NCI-H2227 treated with DMSO at 0.1 percent for 48 hours (cell line): Measurements from ENCODE around the gene PSRC1.

Experiments
- DNase-seq: peaks from one replicate; lab custom pipeline; 2025; lab: John Stamatoyannopoulos, UW

Gene PSRC1

DNA sequence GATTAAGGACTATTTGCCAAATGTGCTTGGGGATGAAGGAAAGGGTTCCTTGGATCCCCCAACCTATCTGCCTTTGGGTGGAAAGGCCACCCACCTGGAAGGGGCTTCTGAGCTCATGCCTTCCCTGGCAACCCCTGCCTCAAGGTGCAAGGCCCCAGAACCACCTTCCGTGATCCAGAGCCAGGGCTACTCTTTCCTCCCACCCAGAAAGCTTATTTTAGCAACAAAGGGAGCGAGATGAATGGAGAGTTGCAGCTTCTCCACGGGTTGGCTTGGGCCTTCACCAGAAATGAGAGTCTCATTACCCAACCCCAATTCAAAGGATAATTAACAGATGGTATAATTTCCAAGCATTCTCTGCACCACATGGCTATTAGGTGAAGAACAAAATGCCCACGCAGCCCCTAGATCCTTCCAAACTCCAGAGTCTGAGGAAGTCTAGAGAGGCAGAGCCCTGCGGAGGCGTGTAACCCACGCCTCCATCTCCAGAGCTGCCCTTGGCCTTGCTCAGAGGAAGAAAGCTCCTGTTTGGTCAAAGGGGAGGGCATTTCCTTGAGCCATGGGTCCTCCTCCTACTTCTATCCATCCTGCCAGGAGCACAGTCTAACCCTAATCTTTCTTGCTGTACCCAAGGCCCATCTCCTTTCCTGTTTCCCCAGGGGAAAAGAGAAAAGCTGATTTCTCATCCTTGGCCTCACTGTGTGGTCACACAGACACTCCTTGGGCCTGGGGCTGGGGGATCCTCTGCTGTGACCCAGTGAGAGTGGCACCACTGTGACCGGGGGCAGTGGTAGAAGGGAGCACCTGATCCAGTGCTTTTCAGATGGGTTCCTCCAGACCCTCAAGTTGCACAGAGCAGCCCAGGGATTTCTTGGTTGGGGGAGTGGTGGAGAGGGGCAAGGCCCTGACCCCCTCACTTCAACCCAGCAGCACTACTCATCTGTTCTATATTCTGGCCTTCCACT lies 35.3 kb downstream of the PSRC1 start:
- DNase-seq, result no peak

DNA sequence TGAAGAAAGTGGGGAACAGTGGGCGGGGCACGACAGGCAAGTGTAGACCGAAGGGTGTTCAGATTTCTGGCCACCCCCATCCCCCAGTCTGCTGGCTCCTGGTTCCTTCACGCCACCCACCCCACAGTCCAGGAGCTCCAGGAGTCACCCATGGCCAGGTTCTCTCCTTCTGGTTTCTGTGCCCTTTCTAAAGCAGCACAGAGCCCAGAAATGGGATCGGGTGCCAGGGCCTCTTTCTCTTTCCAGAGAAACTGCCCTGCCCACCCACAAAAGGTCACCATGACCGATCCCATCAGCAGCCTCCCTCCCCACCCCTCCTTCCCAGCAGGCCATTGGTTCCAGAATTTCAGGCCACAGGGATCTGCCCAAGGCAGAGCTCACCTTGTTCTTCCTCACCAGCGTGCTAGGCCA lies 36.8 kb downstream of the PSRC1 start:
- DNase-seq, result no peak

DNA sequence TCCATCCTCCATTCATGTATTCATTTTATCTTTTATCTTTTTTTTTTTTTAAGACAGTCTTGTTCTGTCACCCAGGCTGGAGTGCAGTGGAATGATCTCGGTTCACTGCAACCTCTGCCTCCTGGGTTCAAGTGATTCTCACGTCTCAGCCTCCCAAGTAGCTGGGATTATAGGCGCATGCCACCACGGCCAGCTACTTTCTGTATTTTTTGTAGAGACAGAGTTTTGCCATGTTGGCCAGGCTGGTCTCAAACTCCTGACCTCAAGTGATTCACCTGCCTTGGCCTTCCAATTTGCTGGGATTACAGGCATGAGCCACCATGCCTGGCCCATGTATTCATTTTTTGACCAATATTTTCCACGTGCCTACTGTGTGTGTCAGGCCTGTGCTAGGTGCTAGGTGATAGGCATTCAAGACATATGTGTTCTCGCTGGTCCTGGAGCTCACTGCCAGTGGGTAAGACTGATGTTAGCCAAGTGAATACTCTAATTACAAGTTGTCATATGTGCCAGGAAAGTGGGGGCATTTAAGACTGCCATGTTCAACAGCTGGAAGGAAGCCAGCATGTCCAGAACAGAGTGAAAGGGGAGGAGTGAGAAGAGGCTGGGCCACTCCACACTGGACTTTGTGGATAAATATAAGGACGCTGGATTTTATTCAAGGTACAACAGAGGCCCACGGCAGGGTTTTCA lies 38.9 kb downstream of the PSRC1 start:
- DNase-seq, result no peak

DNA sequence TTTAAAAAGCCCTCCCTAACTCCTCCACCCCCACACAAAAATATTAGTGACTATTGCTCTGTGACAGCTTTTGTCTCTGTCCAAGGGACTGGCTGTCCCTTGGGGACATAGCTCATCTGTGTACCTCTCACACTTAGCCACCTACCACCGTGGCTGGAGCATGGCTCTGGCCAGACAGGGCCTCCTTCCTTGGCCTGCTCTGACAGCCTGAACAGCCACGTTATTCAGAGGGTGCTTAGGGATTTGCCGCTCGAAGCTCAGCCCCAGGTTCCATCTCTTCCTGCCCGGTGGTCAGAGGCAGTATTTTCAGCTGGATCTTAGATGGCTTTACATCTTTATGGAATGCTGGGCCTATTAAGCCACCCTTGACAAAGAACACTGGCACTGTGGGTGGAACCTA lies 39.7 kb downstream of the PSRC1 start:
- no peak for DNase-seq

DNA sequence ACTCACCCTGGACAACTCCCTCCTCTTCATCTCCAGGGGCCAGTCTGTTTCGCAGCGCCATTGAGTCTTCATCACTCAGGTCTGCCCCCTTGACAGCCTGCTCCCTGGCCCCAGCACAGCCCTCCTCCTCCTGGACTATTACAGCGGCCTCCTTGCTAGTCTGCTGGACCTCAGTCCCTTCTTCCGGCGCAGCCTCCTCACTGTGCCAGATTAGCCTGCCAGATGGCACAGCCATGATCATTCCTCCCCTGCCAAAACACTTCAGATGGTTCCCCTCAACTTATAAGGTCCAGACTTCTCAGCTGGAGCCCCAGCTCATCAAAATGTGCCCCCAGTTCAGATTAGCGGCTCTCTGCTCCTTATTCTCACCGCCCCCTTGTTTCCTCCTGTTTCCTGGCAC lies 40.6 kb downstream of the PSRC1 start:
- DNase-seq, result no peak

DNA sequence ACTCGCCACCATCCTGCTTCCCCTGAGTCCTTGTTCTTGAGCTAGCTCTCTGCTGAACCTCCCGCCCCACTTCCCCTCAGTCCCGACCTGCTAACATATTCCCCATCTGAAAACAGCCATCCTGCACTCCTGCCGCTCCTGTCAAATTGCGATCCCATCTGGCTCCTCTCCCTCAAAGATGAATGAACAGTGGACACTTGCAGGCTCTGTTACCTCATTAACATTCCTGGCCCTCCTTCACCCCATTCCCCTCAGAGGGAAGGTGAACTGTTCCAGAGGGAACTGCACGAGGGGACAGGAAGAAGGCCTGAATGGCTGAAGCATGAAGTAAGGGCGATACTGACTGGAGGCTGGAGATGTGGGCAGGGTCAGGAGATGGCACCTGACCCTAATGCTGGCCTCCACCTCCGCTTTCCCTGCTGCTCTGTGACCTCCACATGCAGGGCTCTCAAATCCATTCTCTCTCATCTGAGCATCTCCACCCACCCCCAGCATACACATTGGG lies 41.1 kb downstream of the PSRC1 start:
- DNase-seq, result no peak

DNA sequence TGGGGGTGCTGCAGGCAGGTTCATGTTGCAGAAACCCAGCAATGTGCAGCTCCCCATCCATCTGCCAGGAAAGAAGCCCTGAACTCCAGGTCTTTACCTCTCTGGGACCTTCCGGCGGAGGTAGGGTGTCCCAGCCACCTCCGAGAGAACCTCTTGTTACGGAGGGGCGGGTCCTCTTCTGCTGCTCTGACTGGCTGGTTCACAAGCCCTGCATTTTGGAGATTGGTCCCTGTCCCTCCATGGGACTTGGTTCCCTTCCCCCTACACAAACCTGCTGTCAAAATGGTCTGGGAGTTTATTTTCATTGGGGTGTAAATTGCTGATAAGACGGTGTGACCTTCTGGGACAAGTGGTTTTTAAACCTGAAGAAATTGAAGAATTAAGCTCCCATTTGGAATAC lies 41.6 kb downstream of the PSRC1 start:
- DNase-seq, result no peak

DNA sequence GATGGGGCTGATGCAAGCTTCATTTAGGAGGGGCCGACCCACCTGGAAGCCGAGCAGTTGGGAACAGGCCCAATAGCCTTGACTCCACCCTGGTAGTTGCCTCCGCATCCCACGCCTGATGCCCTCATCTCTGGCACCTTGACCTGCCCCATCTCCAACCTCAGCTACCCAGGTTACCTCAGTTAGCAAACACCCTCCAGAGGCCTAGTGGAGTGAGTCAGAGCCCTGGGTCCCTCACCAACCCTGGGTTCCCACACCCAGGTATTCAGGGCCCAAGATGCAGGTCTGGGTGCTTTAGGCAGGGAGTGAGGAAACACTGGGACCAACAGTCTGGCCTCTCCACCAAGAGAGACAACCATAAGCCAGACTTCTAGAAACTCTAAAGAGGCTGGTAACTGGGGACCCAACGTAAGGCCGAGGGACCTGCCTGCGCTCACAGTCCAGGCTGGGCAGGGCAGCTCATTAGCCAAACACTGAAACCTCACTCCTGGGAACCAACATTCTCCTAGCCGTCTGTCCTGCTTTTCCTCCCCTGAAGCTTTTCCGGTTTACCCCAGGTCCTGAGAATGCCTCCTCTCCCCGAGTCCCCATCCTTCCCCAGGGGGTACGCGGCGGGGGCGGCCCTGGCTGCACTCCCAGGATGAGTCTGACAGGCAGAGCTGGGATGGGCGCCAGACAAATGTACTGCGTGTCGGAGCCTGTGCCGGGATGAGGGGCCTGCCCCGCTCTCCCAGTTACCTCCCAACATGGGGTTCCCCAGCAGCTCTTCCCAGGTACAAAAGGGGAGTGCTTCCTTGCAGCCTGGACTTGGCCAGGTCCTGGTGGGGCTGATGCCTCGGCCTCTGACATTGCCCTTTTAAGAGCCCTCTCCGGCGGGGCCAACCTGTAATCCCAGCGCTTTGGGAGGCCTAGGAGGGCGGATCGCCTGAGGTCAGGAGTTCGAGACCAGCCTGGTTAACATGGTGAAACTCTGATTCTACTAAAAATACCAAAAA lies 42.5 kb downstream of the PSRC1 start:
- no peak for DNase-seq

DNA sequence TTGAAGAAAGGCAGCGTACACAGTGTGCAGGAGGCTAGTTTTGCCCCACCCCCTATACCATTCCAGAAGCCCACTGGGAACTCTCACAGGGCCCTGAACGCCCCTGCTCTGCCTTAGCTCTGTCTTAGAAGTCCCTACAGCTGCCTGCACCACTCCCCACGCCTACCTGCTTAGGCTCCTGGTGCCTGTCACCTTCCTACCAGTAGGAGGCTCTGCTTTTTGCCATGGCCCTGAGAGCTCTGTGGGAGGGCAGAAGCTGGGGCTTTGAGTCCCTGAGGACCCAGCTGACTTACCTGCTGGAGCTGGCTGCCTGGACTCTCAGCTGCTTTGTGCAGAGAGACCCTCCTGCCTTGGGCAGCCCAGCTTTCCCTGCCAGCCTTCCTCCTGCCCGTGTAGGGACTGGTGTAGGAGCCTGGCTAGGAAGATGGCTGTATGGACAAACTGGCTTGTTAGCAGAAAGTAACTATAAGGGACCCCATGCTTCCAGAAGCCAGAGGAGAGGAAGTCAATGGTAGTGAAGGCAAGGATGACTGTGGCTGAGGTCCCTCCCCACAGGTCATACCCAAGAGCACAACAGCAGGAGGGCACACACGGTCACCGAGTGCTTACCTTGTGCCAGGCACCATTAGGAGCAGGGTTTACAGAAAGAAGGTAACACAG lies 43.4 kb downstream of the PSRC1 start:
- peak; percentile 26 for DNase-seq

DNA sequence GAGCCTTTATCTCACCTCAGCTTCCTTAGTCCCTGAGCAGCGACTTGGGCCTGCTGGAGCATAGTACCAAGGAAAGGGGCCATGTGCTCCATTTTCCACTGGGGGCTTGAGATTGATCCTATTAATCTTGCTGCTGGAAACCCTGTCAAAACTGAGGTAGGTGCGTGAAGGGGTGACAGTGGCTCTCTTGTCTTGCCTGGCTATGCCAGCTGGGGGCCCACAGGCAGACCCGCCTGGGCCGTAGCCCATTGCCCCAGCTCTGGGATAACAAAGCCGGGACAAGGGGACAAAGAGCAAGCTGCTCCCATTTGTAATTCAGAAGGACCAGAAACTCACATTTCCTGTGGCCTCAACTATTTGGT lies 43.9 kb downstream of the PSRC1 start:
- no peak for DNase-seq

DNA sequence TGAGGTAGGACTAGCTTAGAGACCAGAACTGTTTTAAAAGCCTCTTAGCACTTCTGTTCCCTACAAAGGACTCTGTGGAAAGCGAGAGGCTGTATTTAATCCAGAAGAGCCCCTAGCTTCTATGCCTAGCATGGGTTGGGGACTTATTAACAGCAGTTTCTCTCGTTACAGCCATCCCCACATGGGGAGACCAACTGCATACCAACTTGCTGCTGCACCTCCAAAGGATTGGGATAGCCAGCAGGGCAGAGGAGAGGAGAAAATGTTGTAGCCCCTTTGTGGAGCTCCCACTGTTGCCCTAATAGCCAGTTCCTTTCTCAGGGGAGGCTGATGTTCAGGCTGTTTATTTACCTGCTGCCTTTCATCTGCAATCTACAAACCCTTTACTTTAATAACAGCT lies 44.6 kb downstream of the PSRC1 start:
- DNase-seq, result peak; percentile 75

DNA sequence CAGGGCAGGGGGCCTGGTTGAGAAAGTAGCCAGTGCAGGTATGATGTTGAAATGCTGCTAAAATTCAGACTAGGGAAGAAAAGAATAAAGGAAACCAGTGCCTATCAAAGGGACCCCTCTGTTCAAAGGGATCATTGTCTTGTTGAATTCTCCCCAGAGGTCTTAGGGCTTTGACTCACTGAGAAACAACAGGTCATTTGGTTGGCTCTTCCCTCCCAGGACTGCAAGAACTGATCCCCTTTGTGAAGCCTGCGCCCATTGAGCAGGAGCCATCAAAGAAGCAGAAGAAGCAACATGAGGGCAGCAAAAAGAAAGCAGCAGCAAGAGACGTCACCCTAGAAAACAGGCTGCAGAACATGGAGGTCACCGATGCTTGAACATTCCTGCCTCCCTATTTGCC lies 45.4 kb downstream of the PSRC1 start:
- no peak for DNase-seq

DNA sequence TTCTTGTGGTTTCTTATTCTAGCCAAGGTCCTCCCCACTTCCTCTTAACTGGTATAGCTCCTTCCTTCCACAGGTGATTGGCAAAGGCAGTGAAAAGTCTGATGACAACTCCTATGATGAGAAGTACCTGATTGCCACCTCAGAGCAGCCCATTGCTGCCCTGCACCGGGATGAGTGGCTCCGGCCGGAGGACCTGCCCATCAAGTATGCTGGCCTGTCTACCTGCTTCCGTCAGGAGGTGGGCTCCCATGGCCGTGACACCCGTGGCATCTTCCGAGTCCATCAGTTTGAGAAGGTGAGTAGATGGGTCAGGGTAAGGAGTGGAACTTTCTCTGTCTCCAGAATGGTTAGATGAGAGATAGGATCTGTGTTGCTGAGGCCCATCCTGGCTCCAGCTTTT lies 47.8 kb downstream of the PSRC1 start:
- DNase-seq, result no peak

DNA sequence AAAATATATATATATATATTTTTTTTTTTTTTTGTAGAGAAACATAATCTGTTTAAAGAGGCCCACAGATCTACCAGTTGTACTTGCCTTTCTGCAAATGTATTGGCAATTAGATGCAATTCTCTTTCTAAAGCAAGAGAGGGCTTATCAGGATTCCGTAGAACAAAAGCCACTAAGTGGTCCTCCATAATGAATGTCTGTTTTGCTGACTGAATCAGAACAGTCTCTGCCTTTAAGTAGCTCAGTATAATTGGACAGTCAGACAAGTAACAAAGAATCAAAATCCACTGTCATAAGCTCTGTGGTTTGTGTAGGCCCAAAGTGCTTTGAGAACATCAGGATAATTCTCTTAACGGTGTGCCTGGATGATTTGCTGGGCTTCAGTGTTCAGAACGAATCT lies 51.9 kb downstream of the PSRC1 start:
- DNase-seq, result no peak
